H9 (cell line): ENCODE data around the gene CCDC192. TPM values are rescaled to one million over a fixed set of nuclear protein-coding genes. Genes with fewer than 3 reads are reported as not detected.

ENCODE experiments used
- DNase-seq: peaks from one replicate; pipeline ENCODE4 v3.0.0-alpha.2; 2017
- H2AFZ ChIP-seq: one replicate; pipeline ENCODE4 v1.6.1; 2013; ENCODE audit warnings: mild to moderate bottlenecking, low read length, control low read depth, moderate library complexity
- H2AK5ac ChIP-seq: 2 replicates; pipeline ENCODE4 v1.6.1; 2013; ENCODE audit warnings: low read length, control low read depth, mixed read lengths; ENCODE audit not compliant: insufficient read length
- H2BK120ac ChIP-seq: one replicate; pipeline ENCODE4 v1.6.1; 2013; ENCODE audit warnings: low read depth, mild to moderate bottlenecking, low read length, control low read depth, inconsistent platforms; ENCODE audit not compliant: poor library complexity, severe bottlenecking
- H2BK12ac ChIP-seq: 2 replicates; pipeline ENCODE4 v1.6.1; 2013; ENCODE audit warnings: low read length, control low read depth, mixed read lengths, low read depth; ENCODE audit not compliant: insufficient read length
- H2BK15ac ChIP-seq: 2 replicates; pipeline ENCODE4 v1.6.1; 2013; ENCODE audit warnings: low read depth, low read length, control low read depth
- H2BK20ac ChIP-seq: one replicate; pipeline ENCODE4 v1.6.1; 2013; ENCODE audit warnings: low read depth, mild to moderate bottlenecking, low read length, control low read depth, inconsistent platforms; ENCODE audit not compliant: poor library complexity, severe bottlenecking
- H2BK5ac ChIP-seq: 2 replicates; pipeline ENCODE4 v1.6.1; 2013; ENCODE audit warnings: low read length, control low read depth, mixed read lengths; ENCODE audit not compliant: insufficient read length
- H3K14ac ChIP-seq: 2 replicates; pipeline ENCODE4 v1.6.1; 2013; ENCODE audit warnings: low read length, control low read depth; ENCODE audit not compliant: insufficient read depth
- H3K18ac ChIP-seq: 2 replicates; pipeline ENCODE4 v1.6.1; 2013; ENCODE audit warnings: low read depth, mild to moderate bottlenecking, mixed read lengths, low read length, control low read depth; ENCODE audit not compliant: insufficient read length
- H3K23ac ChIP-seq: 2 replicates; pipeline ENCODE4 v1.6.1; 2013; ENCODE audit warnings: low read length, control low read depth, mixed read lengths, low read depth; ENCODE audit not compliant: insufficient read length
- H3K23me2 ChIP-seq: 2 replicates; pipeline ENCODE4 v1.6.1; 2013; ENCODE audit warnings: low read depth, mild to moderate bottlenecking, mixed read lengths, low read length, control low read depth; ENCODE audit not compliant: insufficient read length, poor library complexity, severe bottlenecking
- H3K27ac ChIP-seq: 2 replicates; pipeline ENCODE4 v1.5.1; 2013; ENCODE audit warnings: low read length, control low read depth, mixed read lengths, low read depth; ENCODE audit not compliant: insufficient read length
- H3K27me3 ChIP-seq: 2 replicates; pipeline ENCODE4 v1.6.1; 2013; ENCODE audit warnings: low read length, control low read depth, inconsistent platforms; ENCODE audit not compliant: insufficient read depth
- H3K4ac ChIP-seq: 2 replicates; pipeline ENCODE4 v1.6.1; 2013; ENCODE audit warnings: low read depth, mild to moderate bottlenecking, control low read depth, inconsistent platforms, low read length, moderate library complexity
- H3K4me1 ChIP-seq: 2 replicates; pipeline ENCODE4 v1.6.1; 2013; ENCODE audit warnings: low read length, control low read depth, inconsistent platforms; ENCODE audit not compliant: insufficient read depth
- H3K4me2 ChIP-seq: 2 replicates; pipeline ENCODE4 v1.6.1; 2013; ENCODE audit warnings: low read length, control low read depth, mixed read lengths; ENCODE audit not compliant: insufficient read length, insufficient read depth
- H3K56ac ChIP-seq: 2 replicates; pipeline ENCODE4 v1.6.1; 2013; ENCODE audit warnings: low read depth, mild to moderate bottlenecking, mixed read lengths, low read length, control low read depth; ENCODE audit not compliant: insufficient read length
- H3K79me1 ChIP-seq: 2 replicates; pipeline ENCODE4 v1.6.1; 2013; ENCODE audit warnings: low read depth, mild to moderate bottlenecking, moderate library complexity, low read length, control low read depth, inconsistent platforms; ENCODE audit not compliant: insufficient read depth, poor library complexity, severe bottlenecking
- H3K79me2 ChIP-seq: 2 replicates; pipeline ENCODE4 v1.6.1; 2013; ENCODE audit warnings: low read length, control low read depth, inconsistent platforms; ENCODE audit not compliant: insufficient read depth
- H3K9ac ChIP-seq: 2 replicates; pipeline ENCODE4 v1.6.1; 2013; ENCODE audit warnings: low read length, control low read depth, mixed read lengths; ENCODE audit not compliant: insufficient read length; ENCODE audit errors: extremely low read depth
- H3K9me3 ChIP-seq: one replicate; pipeline ENCODE4 v1.6.1; 2013; ENCODE audit warnings: low read depth, low read length, inconsistent platforms; ENCODE audit not compliant: control insufficient read depth
- H3T11ph ChIP-seq: one replicate; pipeline ENCODE4 v1.6.1; 2013; ENCODE audit warnings: mild to moderate bottlenecking, low read length, control low read depth, inconsistent platforms
- H4K20me1 ChIP-seq: one replicate; pipeline ENCODE4 v1.6.1; 2013; ENCODE audit not compliant: control insufficient read depth, insufficient read length, insufficient read depth
- H4K5ac ChIP-seq: 2 replicates; pipeline ENCODE4 v1.6.1; 2013; ENCODE audit warnings: low read depth, mild to moderate bottlenecking, mixed read lengths, low read length, control low read depth; ENCODE audit not compliant: insufficient read length
- H4K8ac ChIP-seq: replicated peaks from 2 replicates; pipeline ENCODE4 v1.6.1; 2013; ENCODE audit warnings: low read length, control low read depth, mixed read lengths, low read depth; ENCODE audit not compliant: insufficient read length
- H4K91ac ChIP-seq: 2 replicates; pipeline ENCODE4 v1.6.1; 2013; ENCODE audit warnings: low read depth, mild to moderate bottlenecking, moderate library complexity, mixed read lengths, low read length, control low read depth; ENCODE audit not compliant: insufficient read length
- H3K27ac Mint-ChIP-seq, 3 experiments: 2 replicates in 2 of 3; 3 replicates in 1 of 3; pipeline ENCODE4 v1.8.0; 2020 to 2021; ENCODE audit warnings: mixed read lengths in 3 of 3, mild to moderate bottlenecking in 1 of 3, moderate library complexity in 1 of 3
- H3K27me3 Mint-ChIP-seq: 2 replicates; pipeline ENCODE4 v1.8.0; 2021; ENCODE audit warnings: low read depth, mild to moderate bottlenecking, moderate library complexity, mixed read lengths
- H3K36me3 Mint-ChIP-seq, 3 experiments: 2 replicates in 2 of 3; 3 replicates in 1 of 3; pipeline ENCODE4 v1.8.0; 2020 to 2021; ENCODE audit warnings: low read depth in 3 of 3, mixed read lengths in 3 of 3; ENCODE audit not compliant: insufficient read depth in 1 of 3
- H3K4me1 Mint-ChIP-seq, 2 experiments: 2 replicates each; pipeline ENCODE4 v1.8.0; 2020; ENCODE audit warnings: mixed read lengths in 2 of 2
- H3K4me3 Mint-ChIP-seq, 2 experiments: 2 replicates in 1 of 2; 3 replicates in 1 of 2; pipeline ENCODE4 v1.8.0; 2020 to 2021; ENCODE audit warnings: mild to moderate bottlenecking in 2 of 2, mixed read lengths in 2 of 2, moderate library complexity in 1 of 2
- H3K9me3 Mint-ChIP-seq, 2 experiments: 2 replicates in 1 of 2; 3 replicates in 1 of 2; pipeline ENCODE4 v1.8.0; 2020; ENCODE audit warnings: mild to moderate bottlenecking in 2 of 2, mixed read lengths in 2 of 2, moderate library complexity in 1 of 2
- WGBS: extraction: QIAGEN DNeasy Blood & Tissue Kit; methylation state at CpG from one replicate; pipeline ENCODE4 v1.1.7; 2013; ENCODE audit warnings: missing lambda C conversion rate, low lambda C conversion rate, mixed read lengths; ENCODE audit not compliant: insufficient read length; ENCODE audit errors: extremely low coverage; 5-methylcytosine and 5-hydroxymethylcytosine counted together
- total RNA-seq: library from RNA; stranded (reverse); gene quantifications from 2 replicates; pipeline ENCODE4 v1.2.1, GENCODE V29; 2021
- TF ChIP-seq, protein P1 (sequence below): fragments of 200-600 bp; sonication (generic); conservative IDR thresholded peaks from 3 replicates; pipeline ENCODE4 v1.8.0; 2021; ENCODE audit warnings: antibody characterized with exemption, mild to moderate bottlenecking

Gene CCDC192
- total RNA-seq, 1 experiment from 2014 or later: not detected

DNA sequence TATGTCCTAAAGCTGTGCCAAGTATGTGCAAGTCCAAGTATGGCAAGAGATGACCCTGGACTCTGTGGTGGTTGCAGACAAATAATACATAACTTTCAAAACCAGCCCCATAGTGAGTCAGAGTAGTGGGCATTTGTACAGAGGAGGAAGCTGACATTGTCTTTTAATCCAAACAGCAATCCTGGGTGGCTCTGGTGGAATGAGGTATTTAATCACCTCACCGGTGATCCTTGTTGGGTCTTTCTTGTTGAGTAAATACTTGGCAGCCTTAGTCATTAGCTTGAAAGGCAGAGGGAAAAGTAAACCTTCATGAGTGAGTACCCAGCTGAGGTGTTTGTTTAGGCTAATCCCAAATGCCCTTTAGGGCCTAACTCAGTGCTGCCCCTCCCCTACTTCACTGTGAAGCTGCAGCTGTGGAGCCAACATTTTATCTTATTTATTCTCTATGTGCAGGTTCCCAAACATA lies 231.6 kb downstream of the CCDC192 start:
- Histone ChIP-seq H2BK5ac (no peak overlapping the region), H3K9me3 (no peaks in the 10 kb centered on the region), H3K14ac (no peak overlapping the region), H3K23me2 (no peaks in the 10 kb centered on the region), H3K79me1 (no peaks in the 10 kb centered on the region), H4K20me1 (no peaks in the 10 kb centered on the region), H3K18ac (no peak overlapping the region), H3K56ac (no peak overlapping the region), H3K79me2 (no peaks in the 10 kb centered on the region), H3K4me2 (no peak overlapping the region), H3K4ac (no peak overlapping the region), H2BK12ac (no peak overlapping the region), H3K23ac (no peak overlapping the region), H2AFZ (no peak overlapping the region), H3K4me1 (no peaks in the 10 kb centered on the region), H3K27ac (no peak overlapping the region), H3K27me3 (peaks cover 21% of the 10 kb centered on the region), H2BK20ac (no peak overlapping the region), H2BK15ac (no peak overlapping the region), H2AK5ac (no peak overlapping the region), H2BK120ac (no peak overlapping the region), H3T11ph (no peak overlapping the region), H4K5ac (no peak overlapping the region), H3K9ac (no peak overlapping the region), H4K91ac (no peak overlapping the region), H4K8ac (no peak overlapping the region)
- Mint-ChIP-seq H3K4me3 (no peak overlapping the region), H3K9me3 (no peaks in the 10 kb centered on the region), H3K27ac (no peak overlapping the region; a peak in 1 of 7 replicates), H3K36me3 (no peaks in the 10 kb centered on the region; a peak in 1 of 7 replicates), H3K4me1 (peaks cover 9 to 14% of the 10 kb centered on the region in 2 experiments), H3K27me3 (peaks cover 96% of the 10 kb centered on the region)
- WGBS: no CpG with 5 or more reads among the region's 1 CpG
- TF ChIP-seq, protein P1, sequence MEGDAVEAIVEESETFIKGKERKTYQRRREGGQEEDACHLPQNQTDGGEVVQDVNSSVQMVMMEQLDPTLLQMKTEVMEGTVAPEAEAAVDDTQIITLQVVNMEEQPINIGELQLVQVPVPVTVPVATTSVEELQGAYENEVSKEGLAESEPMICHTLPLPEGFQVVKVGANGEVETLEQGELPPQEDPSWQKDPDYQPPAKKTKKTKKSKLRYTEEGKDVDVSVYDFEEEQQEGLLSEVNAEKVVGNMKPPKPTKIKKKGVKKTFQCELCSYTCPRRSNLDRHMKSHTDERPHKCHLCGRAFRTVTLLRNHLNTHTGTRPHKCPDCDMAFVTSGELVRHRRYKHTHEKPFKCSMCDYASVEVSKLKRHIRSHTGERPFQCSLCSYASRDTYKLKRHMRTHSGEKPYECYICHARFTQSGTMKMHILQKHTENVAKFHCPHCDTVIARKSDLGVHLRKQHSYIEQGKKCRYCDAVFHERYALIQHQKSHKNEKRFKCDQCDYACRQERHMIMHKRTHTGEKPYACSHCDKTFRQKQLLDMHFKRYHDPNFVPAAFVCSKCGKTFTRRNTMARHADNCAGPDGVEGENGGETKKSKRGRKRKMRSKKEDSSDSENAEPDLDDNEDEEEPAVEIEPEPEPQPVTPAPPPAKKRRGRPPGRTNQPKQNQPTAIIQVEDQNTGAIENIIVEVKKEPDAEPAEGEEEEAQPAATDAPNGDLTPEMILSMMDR: peak; percentile 47; the same call in 2 of the 3 replicates
- peak; percentile 63 for DNase-seq
